B cell (primary cell): Measurements from ENCODE around the gene HBM. TPM values are rescaled to one million over a fixed set of nuclear protein-coding genes. Genes with fewer than 3 reads are reported as not detected.

Source experiments
- ATAC-seq: fragments of 200-7000 bp; cut with Tn5 transposase; one replicate; pipeline ENCODE4 v1.10.0; 2021; ENCODE audit warnings: low read depth, mild to moderate bottlenecking, moderate number of reproducible peaks, moderate library complexity
- CTCF ChIA-PET: fragments of 350-600 bp; sonication (Branson Sonifier 250); formaldehyde crosslinking; loops from one replicate; lab custom pipeline; 2021; ENCODE audit warnings: antibody characterized with exemption, inconsistent platforms; lab: Charles Lee
- POLR2A ChIA-PET: fragments of 350-600 bp; sonication (Branson Sonifier 250); formaldehyde crosslinking; loops from one replicate; lab custom pipeline; 2021; ENCODE audit warnings: antibody characterized with exemption; lab: Charles Lee
- DNase-seq: peaks from one replicate; pipeline ENCODE4 v3.0.0; 2013
- H2AFZ ChIP-seq: 2 replicates; pipeline ENCODE4 v1.6.1; 2012; ENCODE audit warnings: mild to moderate bottlenecking, low read depth, low read length; ENCODE audit not compliant: insufficient read depth, poor library complexity, severe bottlenecking
- H3K27ac ChIP-seq, 2 donors: 1 replicate in 1 of 2; 2 replicates in 1 of 2; pipeline ENCODE4 v1.5.1; 2012 to 2013; ENCODE audit warnings: low read length in 2 of 2, mild to moderate bottlenecking in 2 of 2, moderate library complexity in 1 of 2
- H3K27me3 ChIP-seq, 4 experiments: fragments of 200-600 bp in 1 of 4; sonication (generic) in 1 of 4; replicated peaks in 1 of 4; 1 replicate in 2 of 4; 2 replicates in 2 of 4; pipeline versions ENCODE4 v1.6.1 to v1.7.0; 2013 to 2016; ENCODE audit warnings: low read length in 3 of 4, mild to moderate bottlenecking in 2 of 4, mixed read lengths in 1 of 4, moderate library complexity in 1 of 4; ENCODE audit not compliant: insufficient read depth in 4 of 4, control insufficient read depth in 3 of 4; ENCODE audit errors: control extremely low read depth in 1 of 4
- H3K36me3 ChIP-seq, 2 experiments: replicated peaks in 1 of 2; 1 replicate in 1 of 2; 2 replicates in 1 of 2; pipeline versions ENCODE4 v1.6.1 to v1.7.1; 2013; ENCODE audit warnings: low read length in 1 of 2; ENCODE audit not compliant: insufficient read depth in 2 of 2, control insufficient read depth in 1 of 2; ENCODE audit errors: control extremely low read depth in 1 of 2, extremely low read depth in 1 of 2
- H3K4me1 ChIP-seq, 2 donors: fragments of 200-600 bp in 1 of 2; sonication (generic) in 1 of 2; 1 replicate in 1 of 2; 2 replicates in 1 of 2; pipeline versions ENCODE4 v1.5.1 to v1.6.1; 2013 to 2017; ENCODE audit warnings: low read length in 2 of 2; ENCODE audit not compliant: control insufficient read depth in 2 of 2, insufficient read depth in 2 of 2
- H3K4me2 ChIP-seq: replicated peaks from 2 replicates; pipeline ENCODE3; 2012; ENCODE audit warnings: mild to moderate bottlenecking, low read depth, low read length; ENCODE audit not compliant: poor library complexity, severe bottlenecking
- H3K4me3 ChIP-seq, 5 experiments: fragments of 200-600 bp in 1 of 5; sonication (generic) in 1 of 5; 1 replicate in 3 of 5; 2 replicates in 2 of 5; pipeline versions ENCODE4 v1.5.1 to v1.7.0; 2011 to 2016; ENCODE audit warnings: low read length in 4 of 5, mild to moderate bottlenecking in 4 of 5, low read depth in 2 of 5, control low read depth in 1 of 5, moderate library complexity in 1 of 5; ENCODE audit not compliant: insufficient read depth in 1 of 5; ENCODE audit errors: control extremely low read depth in 1 of 5, extremely low read depth in 1 of 5
- H3K79me2 ChIP-seq: fragments of 200-600 bp; sonication (generic); one replicate; pipeline ENCODE4 v1.6.0; 2016; ENCODE audit warnings: low read length; ENCODE audit not compliant: control insufficient read depth, insufficient read depth
- H3K9ac ChIP-seq: fragments of 200-600 bp; sonication (generic); 2 replicates; pipeline ENCODE4 v1.6.1; 2017; ENCODE audit warnings: mild to moderate bottlenecking, low read length, moderate library complexity
- H3K9me3 ChIP-seq, 3 donors: one replicate each; pipeline versions ENCODE4 v1.6.1 to v1.7.1; 2013; ENCODE audit warnings: low read length in 2 of 3; ENCODE audit not compliant: control insufficient read depth in 2 of 3, insufficient read depth in 1 of 3; ENCODE audit errors: control extremely low read depth in 1 of 3
- H4K20me1 ChIP-seq: 2 replicates; pipeline ENCODE4 v1.6.0; 2012; ENCODE audit warnings: mild to moderate bottlenecking, low read length; ENCODE audit not compliant: insufficient read depth, control insufficient read depth, poor library complexity, severe bottlenecking
- H3K27ac Mint-ChIP-seq: one replicate; pipeline ENCODE4 v1.8.0; 2021; ENCODE audit warnings: mixed read lengths
- H3K27me3 Mint-ChIP-seq: one replicate; pipeline ENCODE4 v1.8.0; 2021; ENCODE audit warnings: mixed read lengths
- H3K4me1 Mint-ChIP-seq: one replicate; pipeline ENCODE4 v1.8.0; 2021; ENCODE audit warnings: mixed read lengths
- H3K4me3 Mint-ChIP-seq: one replicate; pipeline ENCODE4 v1.8.0; 2021; ENCODE audit warnings: mixed read lengths
- H3K9me3 Mint-ChIP-seq: one replicate; pipeline ENCODE4 v1.8.0; 2022; ENCODE audit warnings: mixed read lengths; ENCODE audit not compliant: insufficient read depth
- EZH2 ChIP-seq: IDR thresholded peaks from 2 replicates; pipeline ENCODE4 v1.6.1; 2012; ENCODE audit warnings: borderline replicate concordance, low read depth, mild to moderate bottlenecking, moderate library complexity, low read length; ENCODE audit not compliant: insufficient read depth, poor library complexity, severe bottlenecking
- whole genome bisulfite sequencing: methylation state at CpG from one replicate; pipeline ENCODE4 v1.1.5; 2013; ENCODE audit warnings: missing lambda C conversion rate; ENCODE audit not compliant: insufficient coverage; 5-methylcytosine and 5-hydroxymethylcytosine counted together
- intact Hi-C: fragments of 100-400 bp; cut with micrococcal nuclease; formaldehyde crosslinking; loops from one replicate; pipeline ENCODE4 v1.10.0; 2022
- polyA plus RNA-seq: library from polyadenylated mRNA; depleted of rRNA; stranded (reverse); fragments of >200 nt; gene quantifications from 2 replicates; pipeline ENCODE4 v1.2.3, GENCODE V29; 2012
- total RNA-seq, 2 donors: library from RNA; stranded (reverse); fragments of 120-200 nt in 1 of 2; gene quantifications; 1 replicate in 1 of 2; 2 replicates in 1 of 2; pipeline versions ENCODE4 v1.2.3 to v1.2.4, GENCODE V29; 2013 to 2022
- TF ChIP-seq, protein P1 (sequence below): fragments of 200-600 bp; IDR thresholded peaks from one replicate; pipeline ENCODE4 v1.8.0; 2022; ENCODE audit warnings: antibody characterized with exemption, mild to moderate bottlenecking

HBM gene
- total and polyA plus RNA-seq, 2 donors (not counting 1 experiment from before 2014, with no cell fraction given) = 0.64 TPM; not detected in 1

GRCh38 chr16:125011-125410 is 40.8 kb upstream of the HBM start:
- intact Hi-C loops = no loop called here
- no peaks in the 10 kb centered on the region for H3K9me3 Mint-ChIP-seq
- CTCF ChIA-PET = interaction anchor here (0.7 to 1.1 kb wide), 2 partner anchors 18 to 291 kb away, joined by 4 to 7 read pairs; no protein-coding TSS in a partner anchor
- no peak overlapping the region for H3K27ac Mint-ChIP-seq
- no peak overlapping the region for H3K9ac ChIP-seq
- DNase-seq (no peak), ATAC-seq (no peak)
- POLR2A ChIA-PET = no interaction called here
- H3K79me2 ChIP-seq = peaks cover 18% of the 10 kb centered on the region
- peaks cover 20% of the 10 kb centered on the region for H4K20me1 ChIP-seq
- H3K4me1 Mint-ChIP-seq = no peaks in the 10 kb centered on the region
- 88% methylated on average over 1 of the region's 3 CpGs for WGBS
- no peak overlapping the region for H3K27ac ChIP-seq
- no peak overlapping the region for H3K4me3 ChIP-seq
- no peaks in the 10 kb centered on the region for H3K4me1 ChIP-seq
- H3K27me3 ChIP-seq = no peaks in the 10 kb centered on the region
- H3K4me3 Mint-ChIP-seq = no peak overlapping the region
- H3K4me2 ChIP-seq = no peak overlapping the region
- TF ChIP-seq, protein P1, sequence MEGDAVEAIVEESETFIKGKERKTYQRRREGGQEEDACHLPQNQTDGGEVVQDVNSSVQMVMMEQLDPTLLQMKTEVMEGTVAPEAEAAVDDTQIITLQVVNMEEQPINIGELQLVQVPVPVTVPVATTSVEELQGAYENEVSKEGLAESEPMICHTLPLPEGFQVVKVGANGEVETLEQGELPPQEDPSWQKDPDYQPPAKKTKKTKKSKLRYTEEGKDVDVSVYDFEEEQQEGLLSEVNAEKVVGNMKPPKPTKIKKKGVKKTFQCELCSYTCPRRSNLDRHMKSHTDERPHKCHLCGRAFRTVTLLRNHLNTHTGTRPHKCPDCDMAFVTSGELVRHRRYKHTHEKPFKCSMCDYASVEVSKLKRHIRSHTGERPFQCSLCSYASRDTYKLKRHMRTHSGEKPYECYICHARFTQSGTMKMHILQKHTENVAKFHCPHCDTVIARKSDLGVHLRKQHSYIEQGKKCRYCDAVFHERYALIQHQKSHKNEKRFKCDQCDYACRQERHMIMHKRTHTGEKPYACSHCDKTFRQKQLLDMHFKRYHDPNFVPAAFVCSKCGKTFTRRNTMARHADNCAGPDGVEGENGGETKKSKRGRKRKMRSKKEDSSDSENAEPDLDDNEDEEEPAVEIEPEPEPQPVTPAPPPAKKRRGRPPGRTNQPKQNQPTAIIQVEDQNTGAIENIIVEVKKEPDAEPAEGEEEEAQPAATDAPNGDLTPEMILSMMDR = no peak
- no peak for TF ChIP-seq EZH2
- H3K27me3 Mint-ChIP-seq = no peaks in the 10 kb centered on the region
- peaks cover 0 to 6% of the 10 kb centered on the region in 2 experiments for H3K36me3 ChIP-seq
- no peak overlapping the region for H2AFZ ChIP-seq
- no peaks in the 10 kb centered on the region for H3K9me3 ChIP-seq

- Histone ChIP-seq H3K4me3 (no peak overlapping the region), H3K9me3 (no peaks in the 10 kb centered on the region), H3K27ac (no peak overlapping the region), H3K36me3 (peaks cover 0 to 6% of the 10 kb centered on the region in 2 experiments), H4K20me1 (peaks cover 22% of the 10 kb centered on the region), H3K4me2 (no peak overlapping the region), H2AFZ (no peak overlapping the region), H3K9ac (no peak overlapping the region), H3K27me3 (no peaks in the 10 kb centered on the region), H3K4me1 (no peaks in the 10 kb centered on the region), H3K79me2 (peaks cover 25% of the 10 kb centered on the region)
- intact Hi-C loops = no loop called here
- Mint-ChIP-seq H3K4me3 (no peak overlapping the region), H3K27ac (no peak overlapping the region), H3K4me1 (peaks cover 3% of the 10 kb centered on the region), H3K9me3 (no peaks in the 10 kb centered on the region), H3K27me3 (no peaks in the 10 kb centered on the region)
- TF ChIP-seq, protein P1 = no peak
- CTCF ChIA-PET = no interaction called here
- POLR2A ChIA-PET = no interaction called here
- ATAC-seq (no peak), DNase-seq (no peak)
- WGBS = 89% methylated on average over 2 of the region's 2 CpGs
Measured at GRCh38 chr16:129075-129474, 36.7 kb upstream of the HBM start.
